GM23248 (cell line): ENCODE results near the gene MRPL23. TPM values are rescaled to one million over a fixed set of nuclear protein-coding genes. Genes with fewer than 3 reads are reported as not detected.

ENCODE experiments used
- DNase-seq: peaks from one replicate; pipeline ENCODE4 v3.0.0-alpha.2; 2015
- H2AFZ ChIP-seq: fragments of 200-600 bp; sonication (generic); 2 replicates; pipeline ENCODE4 v1.6.1; 2016; ENCODE audit warnings: antibody characterized with exemption
- H3F3A ChIP-seq: fragments of 200-600 bp; sonication (generic); 2 replicates; pipeline ENCODE4 v1.6.1; 2016; ENCODE audit warnings: mild to moderate bottlenecking, antibody characterized with exemption, mixed run types; ENCODE audit not compliant: insufficient read depth
- H3K27ac ChIP-seq: fragments of 200-600 bp; sonication (generic); 2 replicates; pipeline ENCODE4 v1.5.1; 2016; ENCODE audit warnings: mild to moderate bottlenecking
- H3K27me3 ChIP-seq: fragments of 200-600 bp; sonication (generic); replicated peaks from 2 replicates; pipeline ENCODE4 v1.6.1; 2016; ENCODE audit warnings: mild to moderate bottlenecking; ENCODE audit not compliant: insufficient read depth
- H3K36me3 ChIP-seq: fragments of 200-600 bp; sonication (generic); 2 replicates; pipeline ENCODE4 v1.6.1; 2016; ENCODE audit warnings: low read depth, mild to moderate bottlenecking
- H3K4me1 ChIP-seq: fragments of 200-600 bp; sonication (generic); 2 replicates; pipeline ENCODE4 v1.6.1; 2016; ENCODE audit warnings: mild to moderate bottlenecking; ENCODE audit not compliant: insufficient read depth
- H3K4me2 ChIP-seq: fragments of 200-600 bp; sonication (generic); one replicate; pipeline ENCODE4 v1.6.1; 2016; ENCODE audit warnings: mild to moderate bottlenecking; ENCODE audit not compliant: unreplicated experiment
- H3K4me3 ChIP-seq: fragments of 200-600 bp; sonication (generic); 2 replicates; pipeline ENCODE4 v1.5.1; 2016; ENCODE audit warnings: mild to moderate bottlenecking
- H3K79me2 ChIP-seq: fragments of 200-600 bp; sonication (generic); 2 replicates; pipeline ENCODE4 v1.6.1; 2016; ENCODE audit warnings: mild to moderate bottlenecking; ENCODE audit not compliant: insufficient read depth
- H3K9ac ChIP-seq: fragments of 200-600 bp; sonication (generic); 2 replicates; pipeline ENCODE4 v1.6.1; 2016; ENCODE audit warnings: mild to moderate bottlenecking
- H3K9me2 ChIP-seq: fragments of 200-600 bp; sonication (generic); 2 replicates; pipeline ENCODE4 v1.6.1; 2016; ENCODE audit warnings: mixed run types, mild to moderate bottlenecking, moderate library complexity; ENCODE audit not compliant: insufficient read depth
- H3K9me3 ChIP-seq: fragments of 200-600 bp; sonication (generic); one replicate; pipeline ENCODE4 v1.6.1; 2017; ENCODE audit warnings: low read depth
- H4K20me1 ChIP-seq: fragments of 200-600 bp; sonication (generic); 2 replicates; pipeline ENCODE4 v1.6.0; 2016; ENCODE audit not compliant: insufficient read depth
- EZH2 ChIP-seq: fragments of 200-600 bp; sonication (generic); IDR thresholded peaks from 2 replicates; pipeline ENCODE4 v1.6.1; 2018; ENCODE audit warnings: antibody characterized with exemption, mild to moderate bottlenecking; ENCODE audit not compliant: insufficient read depth, poor library complexity, severe bottlenecking
- EZH2phosphoT487 ChIP-seq: fragments of 200-600 bp; sonication (generic); IDR thresholded peaks from 2 replicates; pipeline ENCODE4 v1.6.1; 2018; ENCODE audit warnings: antibody characterized with exemption, moderate library complexity, mild to moderate bottlenecking, low read depth; ENCODE audit not compliant: insufficient read depth
- WGBS, 2 experiments: methylation state at CpG; one replicate each; pipeline ENCODE4 v1.1.6; 2015 to 2017; ENCODE audit warnings: low lambda C conversion rate in 2 of 2, low coverage in 1 of 2; ENCODE audit errors: missing lambda C conversion rate in 2 of 2; 5-methylcytosine and 5-hydroxymethylcytosine counted together
- in situ Hi-C: fragments of 300-500 bp; cut with MboI; formaldehyde crosslinking; loops from 2 replicates; pipeline ENCODE4 v1.15.0; 2020
- polyA plus RNA-seq: library from polyadenylated mRNA; unstranded; fragments of >200 nt; fragmentation: Nextera tagmentation; extraction: Ambion mirVana; gene quantifications from 2 replicates; pipeline ENCODE4 v1.2.1, GENCODE V29; 2016
- total RNA-seq: library from RNA; depleted of rRNA; stranded (reverse); fragments of >200 nt; shearing (Covaris generic); gene quantifications from 2 replicates; pipeline ENCODE4 v1.2.3, GENCODE V29; 2014

MRPL23 gene
- total and polyA plus RNA-seq, 2 experiments from 2014 or later, result 40.5 to 47.7 TPM

DNA sequence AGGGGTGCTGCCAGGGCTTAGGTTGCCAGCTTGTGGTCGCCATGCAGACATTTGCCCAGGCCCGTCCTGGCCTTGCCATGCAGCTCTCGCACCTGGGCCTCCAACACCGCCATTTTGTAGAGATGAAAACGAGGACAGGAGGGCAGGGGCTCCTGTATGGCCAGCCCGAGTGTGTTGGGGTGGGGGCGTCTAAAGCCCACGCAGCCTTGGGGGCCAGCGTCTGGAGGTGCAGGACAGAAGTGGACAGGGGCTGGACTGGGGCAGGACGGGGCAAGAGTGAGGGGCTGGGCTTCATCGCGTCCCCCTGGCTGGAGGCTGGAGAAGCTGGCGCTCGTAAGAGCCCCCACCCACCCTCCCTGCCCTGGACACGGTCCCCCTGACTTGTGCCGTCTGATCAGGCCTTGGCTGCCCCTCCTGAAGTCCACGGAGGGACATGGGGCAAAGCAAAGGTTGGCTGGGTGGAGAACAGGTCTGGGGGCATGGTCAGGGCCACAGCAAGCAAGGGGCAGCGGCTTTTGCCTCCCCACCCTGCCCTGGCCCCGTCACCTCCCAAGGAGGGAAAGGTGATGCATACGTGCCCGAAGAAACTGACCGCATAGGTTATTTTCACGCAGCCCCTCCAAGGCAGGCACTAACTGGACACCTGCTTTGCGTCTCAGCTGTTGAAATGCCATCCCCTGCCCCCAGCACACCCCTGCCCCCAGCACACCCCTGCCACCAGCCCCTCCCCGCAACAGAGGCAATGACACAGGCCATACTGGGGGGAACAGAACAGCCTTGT is 26.8 kb upstream of the MRPL23 start:
- H3K9ac ChIP-seq, result no peak overlapping the region
- no peaks in the 10 kb centered on the region for H3K9me3 ChIP-seq
- no peaks in the 10 kb centered on the region for H3K36me3 ChIP-seq
- no peaks in the 10 kb centered on the region for H3K79me2 ChIP-seq
- no peaks in the 10 kb centered on the region for H3K4me1 ChIP-seq
- no peaks in the 10 kb centered on the region for H3F3A ChIP-seq
- H3K4me3 ChIP-seq, result no peak overlapping the region
- no peaks in the 10 kb centered on the region for H3K9me2 ChIP-seq
- H3K27ac ChIP-seq, result no peak overlapping the region
- no peak overlapping the region for H3K4me2 ChIP-seq
- H4K20me1 ChIP-seq, result no peaks in the 10 kb centered on the region
- in situ Hi-C loops, result no loop called here
- no peak for DNase-seq
- 68 to 70% methylated on average over 8 to 25 of the region's 25 CpGs for WGBS, 2 experiments
- H2AFZ ChIP-seq, result no peak overlapping the region
- 0 out of 2 replicates have a peak, but pooled peaks cover 3% of the 10 kb centered on the region for H3K27me3 ChIP-seq
- TF ChIP-seq EZH2 (no peak), EZH2phosphoT487 (no peak)

DNA sequence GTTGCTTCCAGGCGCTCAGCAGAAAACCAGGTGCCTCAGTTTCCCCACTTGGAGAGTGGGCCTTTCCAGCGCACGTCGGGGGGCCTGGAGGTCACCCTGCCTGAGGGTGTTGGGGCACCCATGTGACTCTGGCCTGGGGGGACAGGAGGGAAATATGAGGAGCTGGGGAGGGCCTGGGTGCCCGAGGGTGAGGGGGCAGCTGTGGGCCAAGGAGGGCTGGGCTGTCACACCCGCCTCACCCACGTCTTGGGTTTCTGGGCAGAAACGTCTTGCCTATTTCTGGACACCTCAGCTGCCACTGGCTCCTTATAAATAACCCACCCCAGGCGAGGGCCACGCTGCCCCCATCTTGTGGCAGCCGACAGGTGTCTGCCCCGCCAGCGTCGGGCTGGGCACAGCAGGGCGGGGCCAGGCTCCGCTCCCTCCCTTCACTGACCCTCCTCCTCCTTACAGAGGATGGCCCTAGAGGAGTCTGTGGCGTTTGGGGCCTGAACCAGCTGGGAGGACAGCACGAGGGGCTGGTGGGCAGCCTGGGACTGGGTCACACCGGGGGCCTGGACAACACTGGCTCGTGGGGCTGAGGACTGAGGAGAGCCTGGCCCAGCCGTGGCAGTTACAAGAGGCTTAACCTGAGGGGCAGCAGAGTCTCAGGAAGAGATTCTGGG is 26.1 kb upstream of the MRPL23 start:
- H3K36me3 ChIP-seq, result no peaks in the 10 kb centered on the region
- no peaks in the 10 kb centered on the region for H3K4me1 ChIP-seq
- no peak for DNase-seq
- H4K20me1 ChIP-seq, result no peaks in the 10 kb centered on the region
- H3K4me2 ChIP-seq, result no peak overlapping the region
- no peaks in the 10 kb centered on the region for H3F3A ChIP-seq
- 48 to 62% methylated on average over 15 to 21 of the region's 21 CpGs for WGBS, 2 experiments
- in situ Hi-C loops, result no loop called here
- no peaks in the 10 kb centered on the region for H3K9me2 ChIP-seq
- TF ChIP-seq EZH2phosphoT487 (no peak), EZH2 (no peak)
- H3K9me3 ChIP-seq, result no peaks in the 10 kb centered on the region
- no peaks in the 10 kb centered on the region for H3K79me2 ChIP-seq
- H2AFZ ChIP-seq, result no peak overlapping the region
- no peak overlapping the region for H3K4me3 ChIP-seq
- no peak overlapping the region for H3K9ac ChIP-seq
- no peak overlapping the region for H3K27ac ChIP-seq
- H3K27me3 ChIP-seq, result 0 out of 2 replicates have a peak, but pooled peaks cover 3% of the 10 kb centered on the region

DNA sequence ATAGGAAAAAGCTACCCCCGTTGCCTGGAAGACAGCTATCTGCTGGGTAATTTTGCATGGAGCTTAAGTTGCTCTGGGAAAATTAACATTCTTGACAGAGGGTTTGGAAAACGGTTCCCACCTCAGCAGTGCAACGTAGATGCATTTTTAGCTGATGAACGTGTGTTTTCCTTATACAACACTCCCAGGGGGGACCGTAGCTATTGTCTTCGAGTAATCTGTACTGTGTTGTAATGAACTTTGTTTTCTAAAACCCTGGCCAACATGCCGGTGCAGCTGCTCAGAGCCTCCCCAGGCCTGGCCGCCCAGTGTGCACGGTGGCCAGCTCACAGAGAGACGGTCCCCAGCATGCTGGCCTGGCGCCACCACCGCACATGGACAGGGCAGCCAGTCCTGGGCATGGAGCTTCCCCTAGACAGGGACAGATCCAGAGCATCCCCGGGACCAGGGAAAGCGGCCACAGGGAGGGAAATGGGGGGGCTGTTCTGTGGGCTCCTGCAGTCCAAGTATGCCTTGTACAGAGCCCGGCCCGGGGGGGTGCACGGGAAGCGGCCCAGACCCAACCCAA is 25.5 kb upstream of the MRPL23 start:
- H3K27me3 ChIP-seq, result 0 out of 2 replicates have a peak, but pooled peaks cover 3% of the 10 kb centered on the region
- no peak for TF ChIP-seq EZH2phosphoT487
- TF ChIP-seq EZH2, result no peak
- H3K4me2 ChIP-seq, result no peak overlapping the region
- H3K9me2 ChIP-seq, result no peaks in the 10 kb centered on the region
- H3K36me3 ChIP-seq, result no peaks in the 10 kb centered on the region
- H3K9me3 ChIP-seq, result no peaks in the 10 kb centered on the region
- in situ Hi-C loops, result no loop called here
- no peak overlapping the region for H3K27ac ChIP-seq
- no peak overlapping the region for H3K4me3 ChIP-seq
- H3K4me1 ChIP-seq, result no peaks in the 10 kb centered on the region
- H4K20me1 ChIP-seq, result no peaks in the 10 kb centered on the region
- H3K79me2 ChIP-seq, result no peaks in the 10 kb centered on the region
- 10 to 16% methylated on average over 17 to 18 of the region's 18 CpGs for WGBS, 2 experiments
- no peak overlapping the region for H2AFZ ChIP-seq
- DNase-seq, result peak; percentile 57
- H3K9ac ChIP-seq, result no peak overlapping the region
- no peaks in the 10 kb centered on the region for H3F3A ChIP-seq

DNA sequence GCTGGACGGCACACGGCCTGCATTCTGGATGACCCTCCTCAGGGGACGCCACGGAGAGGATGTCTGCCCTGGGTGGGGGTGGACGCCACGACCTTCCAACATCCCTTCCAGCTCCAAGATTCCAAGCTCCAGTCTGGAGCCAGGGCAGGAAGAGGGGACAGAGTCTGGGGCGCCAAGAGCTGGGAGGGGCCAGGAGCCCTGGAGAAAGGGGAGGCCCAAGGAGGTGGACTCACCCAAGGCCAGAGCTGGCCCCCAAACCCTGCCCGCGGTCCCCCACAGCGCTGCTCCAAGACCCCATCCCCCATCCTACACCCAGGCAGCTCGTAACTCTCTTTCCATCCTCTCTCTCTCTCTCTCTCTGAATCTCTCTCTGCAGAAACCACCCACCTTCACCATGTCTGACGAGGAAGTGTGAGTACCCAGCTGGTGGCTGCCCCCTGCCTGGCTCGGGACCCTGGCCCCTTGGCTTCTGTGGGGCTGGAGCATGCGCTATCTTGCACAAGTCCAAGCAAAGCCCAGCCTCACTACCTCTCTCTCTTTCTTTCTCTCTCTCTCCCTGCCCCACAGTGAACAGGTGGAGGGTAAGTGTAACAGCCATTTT is 24.6 kb upstream of the MRPL23 start:
- no peaks in the 10 kb centered on the region for H3K4me1 ChIP-seq
- in situ Hi-C loops, result no loop called here
- H3K27me3 ChIP-seq, result no peaks in the 10 kb centered on the region
- no peak overlapping the region for H3K27ac ChIP-seq
- H2AFZ ChIP-seq, result no peak overlapping the region
- H3K79me2 ChIP-seq, result no peaks in the 10 kb centered on the region
- H3K9ac ChIP-seq, result no peak overlapping the region
- H3F3A ChIP-seq, result no peaks in the 10 kb centered on the region
- H3K9me2 ChIP-seq, result no peaks in the 10 kb centered on the region
- no peaks in the 10 kb centered on the region for H4K20me1 ChIP-seq
- H3K9me3 ChIP-seq, result no peaks in the 10 kb centered on the region
- no peak overlapping the region for H3K4me2 ChIP-seq
- TF ChIP-seq EZH2, result no peak
- no peak for TF ChIP-seq EZH2phosphoT487
- no peak for DNase-seq
- no peaks in the 10 kb centered on the region for H3K36me3 ChIP-seq
- WGBS, 2 experiments, result 50 to 53% methylated on average over 10 to 14 of the region's 14 CpGs
- no peak overlapping the region for H3K4me3 ChIP-seq
